Measurements from ENCODE around the gene GBF1.

The GBF1 gene

GRCh38 chr10:102425444-102425843 lies 180.1 kb downstream of the GBF1 start:
- no peak for DNase-seq

- no peak for DNase-seq
Observed at GRCh38 chr10:102426803-102427287, 181.5 kb downstream of the GBF1 start.

- DNase-seq = no peak
Observed at GRCh38 chr10:102429468-102429867, 184.1 kb downstream of the GBF1 start.

GRCh38 chr10:102431452-102432124 lies 186.3 kb downstream of the GBF1 start:
- DNase-seq = no peak

Data from activated gamma-delta T cell (primary cell).